EL (cell line): ENCODE results near the gene RFWD3.
A peak's percentile ranks its signal among the peaks of the same experiment; 100 is the strongest.
"Not testable (repeated sequence)": the region's sequence is repeated elsewhere in the genome, so short reads cannot be mapped to it uniquely, and the experiment has no call there.

Source experiments
- DNase-seq: peaks from one replicate; pipeline ENCODE4 v3.0.0-alpha.2; 2016

Gene RFWD3, protein sequence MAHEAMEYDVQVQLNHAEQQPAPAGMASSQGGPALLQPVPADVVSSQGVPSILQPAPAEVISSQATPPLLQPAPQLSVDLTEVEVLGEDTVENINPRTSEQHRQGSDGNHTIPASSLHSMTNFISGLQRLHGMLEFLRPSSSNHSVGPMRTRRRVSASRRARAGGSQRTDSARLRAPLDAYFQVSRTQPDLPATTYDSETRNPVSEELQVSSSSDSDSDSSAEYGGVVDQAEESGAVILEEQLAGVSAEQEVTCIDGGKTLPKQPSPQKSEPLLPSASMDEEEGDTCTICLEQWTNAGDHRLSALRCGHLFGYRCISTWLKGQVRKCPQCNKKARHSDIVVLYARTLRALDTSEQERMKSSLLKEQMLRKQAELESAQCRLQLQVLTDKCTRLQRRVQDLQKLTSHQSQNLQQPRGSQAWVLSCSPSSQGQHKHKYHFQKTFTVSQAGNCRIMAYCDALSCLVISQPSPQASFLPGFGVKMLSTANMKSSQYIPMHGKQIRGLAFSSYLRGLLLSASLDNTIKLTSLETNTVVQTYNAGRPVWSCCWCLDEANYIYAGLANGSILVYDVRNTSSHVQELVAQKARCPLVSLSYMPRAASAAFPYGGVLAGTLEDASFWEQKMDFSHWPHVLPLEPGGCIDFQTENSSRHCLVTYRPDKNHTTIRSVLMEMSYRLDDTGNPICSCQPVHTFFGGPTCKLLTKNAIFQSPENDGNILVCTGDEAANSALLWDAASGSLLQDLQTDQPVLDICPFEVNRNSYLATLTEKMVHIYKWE

DNA sequence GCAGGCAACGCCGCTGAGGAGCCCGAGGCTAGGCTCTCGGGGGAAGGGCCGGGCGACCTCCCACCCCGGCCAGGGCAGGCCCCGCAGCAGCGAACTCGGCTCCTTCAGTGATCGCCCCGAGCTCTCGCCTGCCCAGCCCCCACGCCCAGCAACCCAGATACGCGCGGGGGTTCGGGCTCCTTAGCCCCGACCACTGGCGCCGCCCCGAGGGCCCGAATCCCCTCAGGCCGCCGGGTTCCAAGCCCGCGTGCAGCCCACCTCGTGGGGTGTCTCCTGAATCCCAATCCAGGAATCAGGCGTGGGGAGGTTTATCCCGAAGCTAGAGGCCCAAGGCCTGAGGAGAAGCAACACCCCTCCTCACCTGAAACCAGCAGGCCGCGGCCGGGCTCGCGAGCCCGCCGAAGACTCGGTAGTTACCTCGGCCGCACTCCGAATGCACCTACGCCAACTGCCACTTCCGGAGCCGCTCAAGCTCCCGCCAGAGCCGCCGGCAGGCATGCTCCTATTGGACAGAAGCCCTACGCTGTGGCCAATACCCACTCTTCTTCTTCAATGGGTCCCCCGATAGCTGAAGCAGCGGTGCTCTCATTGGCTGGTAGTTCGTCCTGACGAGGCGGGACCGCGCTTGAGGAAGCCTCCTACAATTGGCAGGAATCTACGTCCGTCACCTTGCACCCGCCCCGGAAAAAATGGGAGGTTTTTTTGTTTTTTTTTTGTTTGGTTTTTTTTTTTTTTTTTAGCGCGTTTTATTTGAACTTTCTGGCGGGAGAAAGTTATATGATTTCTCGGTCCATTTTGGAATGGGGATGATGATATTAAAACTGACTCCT, at the start of gene RFWD3:
TSS of gene RFWD3 (minus strand) at position 453 of the 830 bp plus-strand sequence. CDS start 5,428 bp downstream, outside the sequence.
- peak; percentile 99 for DNase-seq

DNA sequence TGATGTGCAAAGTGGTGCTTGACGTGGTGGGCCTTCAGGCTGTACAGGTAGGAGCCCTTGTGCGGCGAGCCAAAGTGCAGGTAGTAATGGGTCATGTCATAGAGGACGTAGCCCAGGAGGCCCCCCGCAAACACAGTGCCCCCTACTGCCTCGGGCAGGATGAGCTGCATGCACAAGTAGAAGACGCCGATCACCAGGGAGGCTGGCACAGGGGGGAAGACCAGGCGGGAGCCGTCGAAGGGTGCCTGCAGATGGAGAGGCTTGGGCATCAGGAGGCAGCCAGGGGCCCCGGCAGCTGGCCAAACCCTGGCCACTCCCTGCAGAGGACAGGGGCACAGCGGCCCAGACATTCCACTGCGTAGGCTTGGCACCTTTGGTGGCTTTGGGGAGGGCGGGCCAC, 49.7 kb upstream of the RFWD3 start:
- no peak for DNase-seq

DNA sequence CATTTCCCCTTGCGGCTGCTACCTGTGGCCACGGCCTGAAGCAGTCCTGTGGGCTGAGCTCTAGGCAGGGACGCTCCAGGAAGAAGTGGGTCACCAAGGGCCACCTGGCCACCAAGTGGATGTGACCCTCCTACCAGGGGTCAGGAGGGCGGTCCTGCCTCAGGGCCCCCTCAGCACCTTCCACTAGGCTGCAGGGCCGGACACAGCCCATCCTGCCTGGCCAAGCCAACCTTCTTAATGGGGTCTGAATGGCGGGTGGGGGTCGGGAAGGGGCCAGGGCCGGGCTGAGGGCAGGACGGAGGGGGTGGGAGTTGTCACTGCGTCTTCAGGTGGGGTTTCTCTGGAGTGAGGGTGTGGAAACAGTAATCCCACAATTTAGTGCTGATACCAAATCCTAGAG, 47.2 kb upstream of the RFWD3 start:
- DNase-seq = no peak

DNA sequence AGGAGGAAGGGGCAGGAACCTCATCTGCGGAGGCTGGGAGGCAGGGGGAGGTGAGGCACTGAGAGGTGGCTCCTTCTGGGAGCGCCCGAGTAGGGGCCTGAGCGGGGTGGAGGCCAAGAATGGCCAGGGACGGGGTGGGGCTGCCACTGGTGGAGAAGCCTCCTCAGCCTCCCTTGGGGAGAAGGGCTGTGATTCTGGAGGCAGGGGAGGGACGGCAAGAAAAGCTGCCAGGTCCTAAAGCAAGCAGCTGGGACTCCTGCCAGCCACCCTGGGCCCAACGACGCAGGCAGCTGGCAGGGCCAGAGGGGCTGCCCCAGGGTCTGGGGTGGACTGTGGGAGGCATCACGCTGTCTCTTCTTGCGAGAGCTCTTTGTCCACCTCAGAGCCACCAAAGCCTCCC, 46.6 kb upstream of the RFWD3 start:
- no peak for DNase-seq

DNA sequence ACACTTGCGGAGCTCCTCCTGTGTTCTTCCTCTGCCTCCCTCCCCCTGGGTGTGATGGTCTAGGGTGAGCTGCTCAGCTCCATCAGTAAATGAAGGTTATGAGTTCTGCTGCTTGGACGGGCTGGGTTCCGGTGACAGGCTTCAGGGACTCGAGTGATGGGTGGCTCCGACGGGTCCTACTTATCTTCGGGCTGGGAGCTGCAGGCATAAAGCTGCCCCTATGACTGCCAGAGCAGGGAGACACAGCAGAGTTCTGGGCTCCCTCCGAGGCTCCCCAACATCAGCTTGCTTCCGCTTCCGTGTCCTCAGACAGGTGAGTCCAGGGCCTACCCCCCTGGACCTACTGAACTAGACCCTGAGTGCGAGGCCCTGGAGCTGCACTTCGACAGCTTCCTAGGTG, 45.3 kb upstream of the RFWD3 start:
- no peak for DNase-seq

DNA sequence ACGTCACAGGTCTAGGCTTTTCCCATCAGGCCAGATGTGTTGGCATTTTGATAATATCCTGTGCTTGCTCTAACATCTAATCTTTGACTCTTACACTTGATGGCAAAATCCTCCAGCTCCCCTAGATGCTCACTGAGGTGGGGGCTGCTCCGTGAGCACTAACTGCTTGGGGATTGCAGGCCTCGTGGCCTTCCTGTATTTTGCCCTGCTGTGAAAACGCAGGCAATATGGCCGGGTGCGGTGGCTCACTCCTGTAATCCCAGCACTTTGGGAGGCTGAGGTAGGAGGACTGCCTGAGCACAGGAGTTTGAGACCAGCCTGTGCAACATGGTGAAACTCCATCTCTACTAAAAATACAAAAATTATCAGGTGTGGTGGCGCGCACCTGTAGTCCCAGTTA, 43.7 kb upstream of the RFWD3 start:
- no peak for DNase-seq

DNA sequence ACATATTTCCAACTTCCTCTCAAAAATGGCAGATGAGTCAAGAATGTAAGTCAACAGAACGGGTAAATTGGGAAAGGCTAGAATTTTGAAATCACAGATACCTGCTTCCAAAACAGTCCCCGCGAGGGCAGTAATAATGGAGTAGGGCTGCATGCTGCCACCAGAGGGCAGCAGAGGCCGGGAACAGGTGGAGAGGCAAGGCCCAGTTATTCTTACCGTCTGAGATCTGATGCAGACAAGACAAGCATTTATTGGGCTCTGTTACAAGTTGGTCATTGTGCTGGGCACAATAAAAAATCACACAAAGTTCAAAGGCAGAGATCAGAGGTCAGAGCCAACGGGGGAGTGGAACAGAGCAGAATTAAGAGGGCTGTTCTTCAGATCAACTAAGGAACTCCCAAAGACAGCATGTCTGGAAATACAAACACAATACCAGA, 42.8 kb upstream of the RFWD3 start:
- peak; percentile 69 for DNase-seq

DNA sequence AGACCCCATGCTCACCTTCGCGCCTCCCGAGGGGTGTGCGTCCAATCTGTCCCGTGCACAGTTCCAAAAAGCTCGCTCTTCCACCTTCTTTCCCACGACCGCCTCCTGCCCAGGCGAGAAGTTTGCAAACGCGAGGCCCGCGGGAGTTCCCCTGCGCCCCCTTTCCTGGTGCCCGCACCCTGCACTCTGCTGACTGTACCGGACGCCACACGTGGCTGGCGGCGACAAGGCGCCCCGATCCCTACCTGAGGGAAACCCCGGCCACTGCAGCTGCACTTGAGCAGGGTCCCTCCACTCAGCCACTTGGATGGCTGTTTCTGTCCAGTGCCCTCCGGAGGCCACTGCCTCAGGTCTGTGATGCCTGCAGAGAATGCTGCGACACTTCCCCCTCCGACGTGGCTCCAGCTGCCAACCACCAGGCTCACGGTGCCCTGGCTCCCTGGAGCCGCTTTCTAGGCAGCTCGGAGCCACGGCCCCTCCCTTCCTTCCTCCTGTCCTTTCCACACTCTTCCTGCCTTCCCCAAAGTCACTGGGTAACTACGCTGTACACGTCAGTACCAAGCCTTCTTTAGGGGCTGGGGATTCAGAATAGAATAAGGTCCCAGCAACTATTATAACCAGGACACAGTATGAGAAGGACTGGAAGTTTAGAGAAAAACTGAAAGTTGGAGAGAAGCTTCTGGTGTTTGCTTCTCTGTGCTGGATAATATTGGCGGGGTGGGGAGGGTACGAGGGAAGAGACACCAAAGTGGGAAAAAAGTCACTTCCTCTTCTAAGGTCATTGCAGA, 34.0 kb upstream of the RFWD3 start, which contains the start of gene MLKL:
TSS of gene MLKL (minus strand) at position 425 of the 788 bp plus-strand sequence. CDS start 5,105 bp downstream, outside the sequence.
- DNase-seq = peak; percentile 71

DNA sequence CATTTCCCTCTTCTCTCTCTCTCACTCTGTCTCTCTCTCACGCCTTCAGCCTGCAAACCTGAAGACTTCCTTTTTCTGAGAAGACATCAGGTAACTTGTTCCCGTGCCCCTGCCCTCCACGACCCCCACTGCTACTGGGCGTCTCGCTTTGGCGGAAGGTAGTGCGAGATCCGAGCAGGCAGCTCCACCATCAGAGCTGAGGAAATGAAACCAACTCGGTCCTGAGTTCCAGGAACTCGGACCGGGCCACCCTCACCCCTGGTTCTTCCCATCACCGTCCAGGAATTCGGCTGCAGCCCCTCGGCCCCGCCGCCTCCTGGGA, 33.4 kb upstream of the RFWD3 start:
- DNase-seq = peak; percentile 38

DNA sequence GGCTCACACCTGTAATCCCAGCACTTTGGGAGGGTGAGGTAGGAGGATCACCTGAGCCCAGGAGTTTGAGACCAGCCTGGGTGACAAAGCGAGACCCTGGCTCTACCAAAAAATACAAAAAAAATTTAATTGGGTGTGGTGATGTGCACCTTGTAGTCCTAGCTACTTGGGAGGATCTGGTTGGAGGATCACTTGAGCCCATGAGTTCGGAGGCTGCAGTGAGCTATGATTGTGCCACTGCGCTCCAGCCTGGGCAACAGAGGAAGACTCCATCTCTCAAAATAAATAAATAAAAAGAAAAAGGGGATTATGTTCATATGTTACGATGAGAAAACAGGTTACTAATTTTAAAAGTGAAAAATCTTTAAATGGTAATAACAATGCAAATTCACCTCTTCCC, 33.0 kb upstream of the RFWD3 start:
- no peak for DNase-seq

DNA sequence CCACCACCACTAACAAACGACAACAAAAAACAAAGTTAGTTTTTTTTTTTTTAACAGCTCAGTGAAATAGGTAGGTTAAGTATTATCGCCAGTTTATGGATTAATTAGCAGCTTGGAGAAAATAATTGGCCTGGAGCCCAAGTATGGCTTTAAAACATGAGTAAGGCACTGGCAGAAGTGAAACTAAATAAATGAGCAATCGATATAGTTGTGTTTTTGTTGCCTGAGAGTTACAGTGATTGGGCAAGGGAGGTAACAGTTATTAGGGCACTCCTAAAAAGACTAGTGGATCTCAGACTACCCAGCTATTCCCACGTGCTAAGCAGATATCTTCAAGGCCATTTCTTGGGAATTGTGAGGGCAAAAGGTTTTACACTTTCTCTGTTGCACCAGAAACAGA, 31.5 kb upstream of the RFWD3 start:
- DNase-seq = peak; percentile 22

DNA sequence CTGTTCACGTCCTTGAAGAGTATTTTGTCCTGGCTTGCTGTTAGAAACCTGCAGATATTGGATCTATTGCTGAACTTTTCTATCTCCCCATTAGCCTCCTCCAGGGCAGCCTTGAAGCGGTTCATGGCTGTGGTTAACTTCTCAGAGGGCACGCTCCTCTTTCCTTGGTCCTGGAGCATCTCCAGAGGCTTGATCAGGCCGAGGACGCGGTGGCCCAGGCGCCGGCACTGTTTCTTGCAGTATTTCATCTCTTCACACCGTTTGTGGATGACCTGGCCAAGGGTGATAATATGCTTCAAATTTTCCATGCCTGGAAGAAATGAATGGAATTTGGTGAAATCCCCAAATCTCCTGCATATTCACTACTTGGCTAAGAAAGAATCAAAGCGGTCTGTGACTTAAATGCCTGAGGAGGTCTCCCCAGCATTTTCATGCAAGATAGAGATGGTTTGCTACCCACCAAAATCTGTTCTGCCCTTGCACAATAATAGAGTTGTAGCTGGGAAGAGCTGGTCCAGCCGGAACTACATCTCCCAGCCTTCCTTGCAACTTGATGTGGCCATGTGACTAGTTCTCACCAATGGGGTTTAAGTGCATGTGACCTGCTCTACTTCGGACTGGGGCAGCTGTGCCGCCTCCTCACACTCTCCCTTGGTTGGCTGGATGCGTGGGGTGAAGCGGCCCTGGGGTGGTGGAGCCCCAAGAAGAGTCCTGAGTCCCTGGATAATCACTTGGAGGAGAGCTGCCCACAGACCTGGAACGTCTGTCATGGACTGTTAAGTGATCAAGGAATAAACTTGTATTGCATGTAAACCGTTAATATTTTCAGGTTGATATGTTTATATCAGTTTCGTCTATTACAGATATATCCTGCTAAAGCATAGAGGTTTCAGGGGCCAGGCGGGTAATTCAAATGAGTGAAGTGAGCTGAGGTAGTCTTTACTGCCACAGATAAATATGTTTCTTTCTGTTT, 29.1 kb upstream of the RFWD3 start:
- peak; percentile 89 for DNase-seq

DNA sequence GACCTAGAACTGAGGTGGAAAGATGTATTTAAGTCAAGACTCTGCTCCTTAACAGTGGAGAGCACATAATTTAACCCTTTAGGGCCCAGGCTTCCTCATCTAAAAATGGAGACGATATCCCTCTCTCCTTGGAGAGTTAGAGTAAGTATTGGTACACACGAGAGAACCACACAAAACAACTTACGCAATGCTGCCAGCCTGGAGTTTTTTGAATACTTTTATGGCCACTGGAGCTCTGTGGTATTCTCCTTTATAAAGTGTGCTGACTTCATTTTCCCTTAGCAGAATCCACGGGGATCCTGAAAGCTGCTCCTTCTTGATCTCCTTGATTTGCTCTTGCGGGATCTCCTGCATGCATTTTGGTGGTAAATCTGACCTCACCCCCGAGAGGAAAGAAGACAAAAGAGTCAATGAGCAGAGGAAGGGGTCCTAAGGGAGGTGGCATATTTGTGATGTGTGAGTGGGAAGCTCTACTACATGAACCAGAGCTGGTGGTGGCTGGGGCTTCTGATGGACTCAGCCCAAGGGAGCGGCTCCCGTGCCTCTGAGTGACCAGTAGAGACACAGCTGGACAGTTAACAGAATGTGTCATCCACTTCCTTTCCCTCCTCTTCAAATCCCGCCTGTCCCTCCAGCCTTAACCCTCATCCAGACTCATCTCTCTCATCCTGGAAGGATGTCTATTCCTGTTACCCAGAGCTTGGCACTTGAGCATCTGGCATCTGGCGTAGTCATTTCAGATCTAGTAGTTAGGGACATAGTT, 24.6 kb upstream of the RFWD3 start:
- peak; percentile 33 for DNase-seq

DNA sequence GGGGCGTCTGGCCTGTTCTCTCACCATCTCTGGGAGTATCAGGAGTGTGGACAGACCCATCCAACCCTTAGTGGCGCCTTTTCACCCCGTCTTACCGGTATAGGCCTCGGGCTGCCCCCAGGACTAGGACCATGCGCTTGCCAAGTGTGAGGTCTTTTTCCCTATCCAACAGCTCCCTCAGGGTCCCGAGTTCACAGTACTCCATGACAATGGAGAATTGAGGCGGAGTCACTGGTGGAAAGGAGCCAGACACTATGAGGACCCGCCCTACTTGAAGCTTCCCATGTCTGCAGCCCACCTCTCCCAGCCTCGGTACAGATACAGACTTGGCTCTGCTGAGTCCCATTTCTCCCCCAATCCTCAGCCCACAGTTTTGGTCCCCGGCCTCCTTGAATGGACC, 15.9 kb upstream of the RFWD3 start:
- DNase-seq = no peak

DNA sequence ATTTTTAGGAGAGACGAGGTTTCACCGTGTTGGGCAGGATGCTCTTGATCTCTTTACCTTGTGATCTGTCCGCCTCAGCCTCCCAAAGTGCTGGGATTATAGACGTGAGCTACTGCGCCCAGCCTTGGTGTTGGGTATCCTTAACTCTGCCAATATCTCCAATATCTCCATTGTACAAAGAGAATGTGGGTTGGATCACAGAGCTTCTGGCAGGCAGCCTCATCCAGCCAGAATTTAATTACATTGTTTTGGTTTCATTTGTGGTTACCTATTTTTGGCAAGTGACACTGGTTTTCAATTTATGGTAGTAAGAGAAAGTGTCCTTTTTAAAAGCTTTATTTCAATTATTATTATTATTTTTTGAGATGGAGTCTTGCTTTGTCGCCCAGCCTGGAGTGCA, 14.0 kb upstream of the RFWD3 start:
- DNase-seq = no peak

DNA sequence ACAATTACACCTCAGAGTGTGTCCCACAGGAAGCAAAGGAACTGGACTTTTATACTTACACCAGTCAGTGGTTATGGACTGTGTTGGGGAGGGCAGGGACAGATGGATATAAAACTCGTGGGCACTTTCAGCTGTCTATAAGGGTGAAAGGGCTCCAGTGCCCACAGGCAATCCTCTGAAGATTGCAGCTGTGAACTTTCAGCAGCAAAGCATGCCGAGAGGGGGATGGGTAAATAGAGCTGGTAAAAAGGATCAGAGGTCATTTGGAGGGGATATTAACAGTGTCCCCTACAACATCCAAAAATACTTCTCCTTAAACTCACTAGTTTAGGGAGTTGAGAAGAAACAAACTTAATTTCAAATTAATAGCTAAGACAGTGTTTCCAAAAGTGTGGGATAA, 13.3 kb upstream of the RFWD3 start:
- no peak for DNase-seq

DNA sequence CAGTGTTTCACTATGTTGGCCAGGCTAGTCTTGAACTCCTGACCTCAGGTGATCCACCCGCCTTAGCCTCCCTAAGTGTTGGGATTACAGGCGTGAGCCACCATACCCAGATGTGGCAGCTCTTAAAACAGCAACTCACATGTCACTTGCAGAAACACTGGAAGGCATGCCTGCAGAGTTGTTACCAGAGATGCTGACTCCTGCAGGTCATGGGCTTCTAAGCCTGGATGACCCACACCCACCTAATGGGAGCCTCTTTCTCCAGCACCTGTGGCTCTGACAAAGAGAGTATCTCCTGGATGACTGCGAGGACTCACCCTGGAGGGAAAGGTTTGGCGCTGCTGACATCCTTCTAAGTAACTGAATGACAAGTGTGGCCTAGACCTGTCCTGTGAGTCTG, 11.2 kb upstream of the RFWD3 start:
- DNase-seq = no peak

DNA sequence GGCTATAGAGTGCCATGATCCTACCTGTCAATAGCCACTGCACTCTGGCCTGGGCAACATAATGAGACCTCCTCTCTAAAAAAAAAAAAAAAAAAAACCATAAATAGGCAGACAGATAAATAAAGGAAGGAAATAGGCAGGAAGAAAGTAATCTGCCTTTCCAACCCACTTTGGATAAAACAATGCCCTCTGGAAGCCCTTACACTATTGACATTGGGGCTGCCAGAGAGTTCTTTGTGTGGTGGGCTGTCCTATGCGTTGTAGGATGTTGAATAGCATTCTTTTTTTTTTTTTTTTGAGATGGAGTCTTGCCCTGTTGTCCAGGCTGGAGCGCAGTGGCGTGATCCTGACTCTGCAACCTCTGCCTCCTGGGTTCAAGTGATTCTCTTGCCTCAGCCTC, 7.2 kb upstream of the RFWD3 start:
- DNase-seq = no peak

DNA sequence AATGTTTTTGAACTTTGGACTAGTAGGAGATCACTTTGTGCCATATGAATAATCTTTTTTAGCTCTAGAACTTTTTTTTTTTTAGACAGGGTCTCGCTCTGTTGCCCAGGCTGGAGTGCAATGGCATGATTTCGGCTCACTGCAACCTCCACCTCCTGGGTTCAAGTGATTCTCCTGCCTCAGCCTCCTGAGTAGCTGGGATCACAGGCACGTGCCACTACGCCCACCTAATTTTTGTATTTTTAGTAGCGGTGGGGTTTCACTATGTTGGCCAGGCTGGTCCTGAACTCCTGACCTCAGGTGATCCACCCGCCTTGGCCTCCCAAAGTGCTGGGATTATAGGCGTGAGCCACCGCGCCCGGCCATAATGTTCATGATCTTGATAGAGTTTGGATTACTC, 2.2 kb upstream of the RFWD3 start:
- DNase-seq = not testable (repeated sequence)

DNA sequence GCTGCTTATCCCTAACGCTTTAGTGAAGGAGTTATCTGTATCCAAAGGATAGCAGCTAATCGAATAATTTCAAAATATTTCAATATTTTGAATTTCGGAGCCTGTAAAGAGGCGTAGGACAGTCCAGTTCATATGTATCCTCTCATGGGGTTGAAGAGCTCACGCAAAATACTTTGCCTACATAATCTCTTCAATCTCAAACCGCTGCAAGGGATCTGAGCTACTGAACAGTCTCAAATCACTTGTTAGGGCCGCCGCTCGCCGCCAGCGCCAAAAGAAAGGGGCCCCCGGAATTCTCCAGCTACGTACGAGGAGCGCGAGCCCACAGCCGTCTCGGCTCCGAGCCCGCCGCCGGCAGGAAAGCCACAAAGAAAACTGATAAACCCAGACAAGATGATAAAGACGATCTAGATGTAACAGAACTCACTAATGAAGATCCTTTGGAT, 601 bp upstream of the RFWD3 start:
- peak; percentile 25 for DNase-seq
